Karpas-422 (cell line): Measurements from ENCODE around the gene AIRE. TPM values are rescaled to one million over a fixed set of nuclear protein-coding genes. Genes with fewer than 3 reads are reported as not detected.
"Not testable (repeated sequence)": the region's sequence is repeated elsewhere in the genome, so short reads cannot be mapped to it uniquely, and the experiment has no call there.

Experiments used
- DNase-seq: peaks from one replicate; pipeline ENCODE4 v3.0.0-alpha.2; 2015
- H2AFZ ChIP-seq: fragments of 200-600 bp; sonication (generic); 2 replicates; pipeline ENCODE4 v1.6.1; 2014; ENCODE audit warnings: antibody characterized with exemption, low read length, mixed read lengths
- H3K27ac ChIP-seq: fragments of 200-600 bp; sonication (generic); 2 replicates; pipeline ENCODE4 v1.5.1; 2014; ENCODE audit warnings: mild to moderate bottlenecking, low read length, moderate library complexity
- H3K27me3 ChIP-seq: fragments of 200-600 bp; sonication (generic); 2 replicates; pipeline ENCODE4 v1.6.1; 2014; ENCODE audit warnings: low read length, mixed read lengths
- H3K36me3 ChIP-seq: fragments of 200-600 bp; sonication (generic); 2 replicates; pipeline ENCODE4 v1.6.1; 2014; ENCODE audit warnings: low read length, mixed read lengths; ENCODE audit not compliant: insufficient read depth
- H3K4me1 ChIP-seq: fragments of 200-600 bp; sonication (generic); 2 replicates; pipeline ENCODE4 v1.6.1; 2014; ENCODE audit warnings: mild to moderate bottlenecking, low read length, mixed read lengths
- H3K4me2 ChIP-seq: fragments of 200-600 bp; sonication (generic); 2 replicates; pipeline ENCODE4 v1.6.1; 2014; ENCODE audit warnings: low read length, low read depth, mild to moderate bottlenecking; ENCODE audit not compliant: poor library complexity, severe bottlenecking
- H3K4me3 ChIP-seq: fragments of 200-600 bp; sonication (generic); 2 replicates; pipeline ENCODE4 v1.5.1; 2014; ENCODE audit warnings: mild to moderate bottlenecking, antibody characterized with exemption, low read length, mixed read lengths
- H3K79me2 ChIP-seq: fragments of 200-600 bp; sonication (generic); 2 replicates; pipeline ENCODE4 v1.6.1; 2014; ENCODE audit warnings: mild to moderate bottlenecking, low read length, mixed read lengths
- H3K9ac ChIP-seq: fragments of 200-600 bp; sonication (generic); 2 replicates; pipeline ENCODE4 v1.6.0; 2014; ENCODE audit warnings: low read length
- H3K9me2 ChIP-seq: fragments of 200-600 bp; sonication (generic), shearing (Covaris generic); replicated peaks from 2 replicates; pipeline ENCODE4 v1.6.0; 2014; ENCODE audit warnings: mild to moderate bottlenecking, low read length, moderate library complexity; ENCODE audit not compliant: insufficient read depth
- H3K9me3 ChIP-seq: fragments of 300-700, 200-600 bp; sonication (generic); 2 replicates; pipeline ENCODE4 v1.6.1; 2014; ENCODE audit warnings: low read length, mixed read lengths
- H4K20me1 ChIP-seq: fragments of 200-600 bp; sonication (generic); 2 replicates; pipeline ENCODE4 v1.6.1; 2014; ENCODE audit warnings: mild to moderate bottlenecking, antibody characterized with exemption, low read length, low read depth; ENCODE audit not compliant: insufficient read depth
- total RNA-seq: library from RNA; depleted of rRNA; stranded (reverse); fragments of >200 nt; shearing (Covaris generic); gene quantifications from 2 replicates; pipeline ENCODE4 v1.2.3, GENCODE V29; 2014; ENCODE audit warnings: low replicate concordance

Gene AIRE
- total RNA-seq, 1 experiment from 2014 or later: not detected

GRCh38 chr21:44272284-44272858, 13.3 kb upstream of the AIRE start:
- Histone ChIP-seq H3K79me2 (no peaks in the 10 kb centered on the region), H3K9me2 (no peaks in the 10 kb centered on the region), H2AFZ (no peak overlapping the region), H3K36me3 (no peaks in the 10 kb centered on the region), H4K20me1 (no peaks in the 10 kb centered on the region), H3K27me3 (no peaks in the 10 kb centered on the region), H3K4me1 (peaks cover 5% of the 10 kb centered on the region; the same call in 1 of the 2 replicates), H3K9ac (no peak overlapping the region), H3K4me2 (no peak overlapping the region), H3K4me3 (no peak overlapping the region), H3K9me3 (no peaks in the 10 kb centered on the region), H3K27ac (no peak overlapping the region)
- no peak for DNase-seq

- no peak overlapping the region for H2AFZ ChIP-seq
These were observed 12.6 kb upstream of the AIRE start for GRCh38 chr21:44273046-44273445.

GRCh38 chr21:44275041-44275440, 10.6 kb upstream of the AIRE start:
- Histone ChIP-seq H3K4me2 (no peak overlapping the region), H3K4me1 (no peaks in the 10 kb centered on the region), H3K36me3 (no peaks in the 10 kb centered on the region), H4K20me1 (no peaks in the 10 kb centered on the region), H3K27ac (no peak overlapping the region), H3K9me2 (no peaks in the 10 kb centered on the region), H3K9me3 (no peaks in the 10 kb centered on the region), H3K9ac (no peak overlapping the region), H2AFZ (no peak overlapping the region), H3K4me3 (no peak overlapping the region), H3K79me2 (no peaks in the 10 kb centered on the region), H3K27me3 (no peaks in the 10 kb centered on the region)
- DNase-seq: no peak

More at GRCh38 chr21:44273046-44273445, 12.6 kb upstream of the AIRE start:
- Histone ChIP-seq H3K9ac (no peak overlapping the region), H3K79me2 (no peaks in the 10 kb centered on the region), H4K20me1 (no peaks in the 10 kb centered on the region), H3K27ac (no peak overlapping the region), H3K9me3 (no peaks in the 10 kb centered on the region), H3K4me3 (no peak overlapping the region), H3K27me3 (no peaks in the 10 kb centered on the region), H3K9me2 (no peaks in the 10 kb centered on the region), H3K36me3 (no peaks in the 10 kb centered on the region), H3K4me2 (no peak overlapping the region), H3K4me1 (0 out of 2 replicates have a peak, but pooled peaks cover 1% of the 10 kb centered on the region)
- DNase-seq: no peak

DNA sequence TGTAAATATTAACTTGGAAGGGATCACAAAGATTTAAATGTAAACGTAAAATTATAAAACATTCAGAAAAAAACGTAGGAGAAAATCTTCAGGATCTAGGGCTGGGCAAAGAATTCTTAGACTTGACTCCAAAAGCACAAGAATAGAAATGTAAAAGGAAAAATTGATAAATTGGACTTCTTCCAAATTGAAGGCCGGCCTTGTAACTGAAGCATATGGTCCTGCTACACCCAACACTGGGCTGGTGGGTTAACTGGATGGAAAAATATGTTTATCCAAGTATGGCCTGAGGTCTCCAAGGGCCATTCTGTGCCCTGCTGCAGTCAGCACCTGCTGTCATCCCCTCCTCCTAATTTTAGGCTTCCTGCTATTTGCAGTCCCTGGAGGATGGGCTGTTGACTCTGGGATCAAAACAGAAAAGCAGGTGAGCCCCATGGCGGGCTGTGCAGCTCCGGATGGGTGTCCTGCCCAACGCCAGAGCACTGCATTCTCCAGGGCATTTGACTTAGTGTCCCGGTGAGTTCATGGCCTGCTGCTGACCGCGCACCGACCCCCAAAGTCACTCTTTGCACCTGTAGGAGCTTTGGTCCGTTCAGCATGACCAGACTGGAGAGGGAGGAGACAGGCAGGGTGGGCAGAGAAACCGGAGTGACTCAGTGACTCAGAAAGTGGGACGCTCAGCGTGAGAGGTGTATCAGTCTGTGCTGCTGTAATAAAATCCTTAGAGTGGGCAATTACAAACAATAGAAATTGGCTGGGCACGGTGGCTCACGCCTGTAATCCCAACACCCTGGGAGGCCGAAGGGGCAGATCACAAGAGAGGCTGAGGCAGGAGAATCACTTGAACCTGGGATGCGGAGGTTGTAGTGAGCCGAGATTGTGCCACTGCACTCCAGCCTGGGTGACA, 6.1 kb upstream of the AIRE start:
- H3K27me3 ChIP-seq: no peaks in the 10 kb centered on the region
- H3K36me3 ChIP-seq: no peaks in the 10 kb centered on the region
- no peaks in the 10 kb centered on the region for H4K20me1 ChIP-seq
- no peaks in the 10 kb centered on the region for H3K79me2 ChIP-seq
- H3K4me1 ChIP-seq: peaks cover 6% of the 10 kb centered on the region
- no peak overlapping the region for H3K27ac ChIP-seq
- no peak overlapping the region for H3K4me3 ChIP-seq
- no peaks in the 10 kb centered on the region for H3K9me3 ChIP-seq
- no peaks in the 10 kb centered on the region for H3K9me2 ChIP-seq
- H2AFZ ChIP-seq: no peak overlapping the region
- no peak overlapping the region for H3K9ac ChIP-seq
- DNase-seq: no peak
- H3K4me2 ChIP-seq: no peak overlapping the region

GRCh38 chr21:44281801-44282200, 3.9 kb upstream of the AIRE start:
- H3K9ac ChIP-seq: no peak overlapping the region
- no peaks in the 10 kb centered on the region for H3K27me3 ChIP-seq
- H3K36me3 ChIP-seq: no peaks in the 10 kb centered on the region
- H4K20me1 ChIP-seq: no peaks in the 10 kb centered on the region
- H3K4me1 ChIP-seq: peaks cover 6% of the 10 kb centered on the region
- H3K4me2 ChIP-seq: no peak overlapping the region
- H3K9me2 ChIP-seq: no peaks in the 10 kb centered on the region
- no peak overlapping the region for H3K27ac ChIP-seq
- no peak overlapping the region for H3K4me3 ChIP-seq
- H3K79me2 ChIP-seq: no peaks in the 10 kb centered on the region
- no peaks in the 10 kb centered on the region for H3K9me3 ChIP-seq
- H2AFZ ChIP-seq: no peak overlapping the region
- no peak for DNase-seq

- Histone ChIP-seq H2AFZ (no peak overlapping the region), H3K4me1 (peaks cover 6% of the 10 kb centered on the region), H4K20me1 (no peaks in the 10 kb centered on the region), H3K4me2 (no peak overlapping the region), H3K27me3 (no peaks in the 10 kb centered on the region), H3K9me2 (no peaks in the 10 kb centered on the region), H3K36me3 (no peaks in the 10 kb centered on the region), H3K9ac (no peak overlapping the region), H3K79me2 (no peaks in the 10 kb centered on the region), H3K27ac (no peak overlapping the region), H3K4me3 (no peak overlapping the region), H3K9me3 (no peaks in the 10 kb centered on the region)
- no peak for DNase-seq
These were observed 3.3 kb upstream of the AIRE start for GRCh38 chr21:44282370-44282769.

DNA sequence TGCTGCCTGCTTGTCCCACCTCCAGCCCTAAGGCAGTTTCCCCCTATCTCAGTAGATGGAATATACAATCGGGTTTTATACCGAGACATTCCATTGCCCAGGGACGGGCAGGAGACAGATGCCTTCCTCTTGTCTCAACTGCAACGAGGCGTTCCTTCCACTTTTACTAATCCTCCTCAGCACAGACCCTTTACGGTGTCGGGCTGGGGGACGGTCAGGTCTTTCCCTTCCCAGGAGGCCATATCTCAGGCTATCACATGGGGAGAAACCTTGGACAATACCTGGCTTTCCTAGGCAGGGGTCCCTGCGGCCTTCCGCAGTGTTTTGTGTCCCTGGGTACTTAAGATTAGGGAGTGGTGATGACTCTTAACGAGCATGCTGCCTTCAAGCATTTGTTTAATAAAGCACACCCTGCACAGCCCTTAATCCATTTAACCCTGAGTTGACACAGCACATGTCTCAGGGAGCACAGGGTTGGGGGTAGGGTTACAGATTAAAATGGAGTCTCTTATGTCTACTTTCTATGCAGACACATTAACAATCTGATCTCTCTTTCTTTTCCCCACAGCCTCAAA, 2.4 kb upstream of the AIRE start:
- H3K27ac ChIP-seq, H2AFZ ChIP-seq, DNase-seq, H3K4me3 ChIP-seq, H3K36me3 ChIP-seq, H3K4me1 ChIP-seq, H3K4me2 ChIP-seq, H3K79me2 ChIP-seq, H3K9me2 ChIP-seq, H3K9ac ChIP-seq, H3K9me3 ChIP-seq, H3K27me3 ChIP-seq, H4K20me1 ChIP-seq: not testable (repeated sequence)

DNA sequence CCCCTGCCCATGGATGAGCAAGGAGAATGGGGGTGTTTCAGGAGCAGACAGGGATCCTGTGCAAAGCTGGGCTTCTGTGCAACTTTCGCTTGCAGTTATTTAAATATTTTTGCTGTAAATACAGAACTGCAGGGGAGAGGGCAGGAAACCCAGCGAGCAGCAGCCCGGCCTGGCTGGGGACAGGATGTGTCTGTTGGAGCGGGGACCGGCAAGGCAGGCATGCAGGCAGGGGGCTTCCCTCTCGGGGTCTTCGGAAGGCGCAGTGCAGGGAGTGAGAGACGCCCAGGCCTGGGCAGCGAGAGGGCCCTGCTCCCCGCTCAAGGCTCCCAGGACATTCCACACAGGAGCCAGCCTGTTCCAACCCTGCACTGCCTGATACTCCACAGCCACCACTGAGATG, 1.7 kb upstream of the AIRE start:
- Histone ChIP-seq H3K36me3 (no peaks in the 10 kb centered on the region), H3K27me3 (no peaks in the 10 kb centered on the region), H3K9ac (no peak overlapping the region), H3K4me2 (no peak overlapping the region), H2AFZ (no peak overlapping the region), H3K4me1 (peaks cover 6% of the 10 kb centered on the region), H3K4me3 (no peak overlapping the region), H3K79me2 (no peaks in the 10 kb centered on the region), H3K27ac (no peak overlapping the region), H3K9me2 (no peaks in the 10 kb centered on the region), H3K9me3 (no peaks in the 10 kb centered on the region), H4K20me1 (no peaks in the 10 kb centered on the region)
- no peak for DNase-seq
